Measurements from ENCODE around the gene PSMC3IP. TPM values are rescaled to one million over a fixed set of nuclear protein-coding genes. Genes with fewer than 3 reads are reported as not detected.

PSMC3IP gene
- total and polyA plus RNA-seq, 4 donors: 0.58 to 3.0 (median 1.1) TPM

- no peak for TF ChIP-seq HNF4A (conservative IDR thresholded peaks at IDR 0.05)
- TF ChIP-seq, protein P1, sequence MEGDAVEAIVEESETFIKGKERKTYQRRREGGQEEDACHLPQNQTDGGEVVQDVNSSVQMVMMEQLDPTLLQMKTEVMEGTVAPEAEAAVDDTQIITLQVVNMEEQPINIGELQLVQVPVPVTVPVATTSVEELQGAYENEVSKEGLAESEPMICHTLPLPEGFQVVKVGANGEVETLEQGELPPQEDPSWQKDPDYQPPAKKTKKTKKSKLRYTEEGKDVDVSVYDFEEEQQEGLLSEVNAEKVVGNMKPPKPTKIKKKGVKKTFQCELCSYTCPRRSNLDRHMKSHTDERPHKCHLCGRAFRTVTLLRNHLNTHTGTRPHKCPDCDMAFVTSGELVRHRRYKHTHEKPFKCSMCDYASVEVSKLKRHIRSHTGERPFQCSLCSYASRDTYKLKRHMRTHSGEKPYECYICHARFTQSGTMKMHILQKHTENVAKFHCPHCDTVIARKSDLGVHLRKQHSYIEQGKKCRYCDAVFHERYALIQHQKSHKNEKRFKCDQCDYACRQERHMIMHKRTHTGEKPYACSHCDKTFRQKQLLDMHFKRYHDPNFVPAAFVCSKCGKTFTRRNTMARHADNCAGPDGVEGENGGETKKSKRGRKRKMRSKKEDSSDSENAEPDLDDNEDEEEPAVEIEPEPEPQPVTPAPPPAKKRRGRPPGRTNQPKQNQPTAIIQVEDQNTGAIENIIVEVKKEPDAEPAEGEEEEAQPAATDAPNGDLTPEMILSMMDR (IDR thresholded peaks at IDR 0.05; ENCODE audit: low read depth, low read length, missing input control): no peak
- TF ChIP-seq RAD21 (IDR thresholded peaks at IDR 0.05): no peak
- TF ChIP-seq FOXA2 (IDR thresholded peaks at IDR 0.05): no peak
- TF ChIP-seq EGR1 (IDR thresholded peaks at IDR 0.05; ENCODE audit: low read depth in 2 of 2): no peak
- no peak for TF ChIP-seq RXRA (IDR thresholded peaks at IDR 0.05)
- TF ChIP-seq SP1 (IDR thresholded peaks at IDR 0.05): no peak
- TF ChIP-seq, protein P2, sequence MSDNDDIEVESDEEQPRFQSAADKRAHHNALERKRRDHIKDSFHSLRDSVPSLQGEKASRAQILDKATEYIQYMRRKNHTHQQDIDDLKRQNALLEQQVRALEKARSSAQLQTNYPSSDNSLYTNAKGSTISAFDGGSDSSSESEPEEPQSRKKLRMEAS (IDR thresholded peaks at IDR 0.05): no peak
- no peak for TF ChIP-seq TAF1 (conservative IDR thresholded peaks at IDR 0.05)
- TF ChIP-seq, protein P3, sequence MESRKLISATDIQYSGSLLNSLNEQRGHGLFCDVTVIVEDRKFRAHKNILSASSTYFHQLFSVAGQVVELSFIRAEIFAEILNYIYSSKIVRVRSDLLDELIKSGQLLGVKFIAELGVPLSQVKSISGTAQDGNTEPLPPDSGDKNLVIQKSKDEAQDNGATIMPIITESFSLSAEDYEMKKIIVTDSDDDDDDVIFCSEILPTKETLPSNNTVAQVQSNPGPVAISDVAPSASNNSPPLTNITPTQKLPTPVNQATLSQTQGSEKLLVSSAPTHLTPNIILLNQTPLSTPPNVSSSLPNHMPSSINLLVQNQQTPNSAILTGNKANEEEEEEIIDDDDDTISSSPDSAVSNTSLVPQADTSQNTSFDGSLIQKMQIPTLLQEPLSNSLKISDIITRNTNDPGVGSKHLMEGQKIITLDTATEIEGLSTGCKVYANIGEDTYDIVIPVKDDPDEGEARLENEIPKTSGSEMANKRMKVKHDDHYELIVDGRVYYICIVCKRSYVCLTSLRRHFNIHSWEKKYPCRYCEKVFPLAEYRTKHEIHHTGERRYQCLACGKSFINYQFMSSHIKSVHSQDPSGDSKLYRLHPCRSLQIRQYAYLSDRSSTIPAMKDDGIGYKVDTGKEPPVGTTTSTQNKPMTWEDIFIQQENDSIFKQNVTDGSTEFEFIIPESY (IDR thresholded peaks at IDR 0.05): no peak
- no peaks in the 10 kb centered on the region for H3K27me3 ChIP-seq (ENCODE audit: control insufficient read depth in 4 of 4, insufficient read depth in 4 of 4, low read length in 3 of 4)
- H3K9me3 ChIP-seq (ENCODE audit: control insufficient read depth in 4 of 4, low read length in 3 of 4): no peaks in the 10 kb centered on the region
- DNase-seq (ENCODE audit: low spot score): no peak
- H3K36me3 ChIP-seq (ENCODE audit: control insufficient read depth in 4 of 4, insufficient read depth in 3 of 4, low read depth in 1 of 4, low read length in 3 of 4): no peaks in the 10 kb centered on the region
- peaks cover 18 to 45% (median 34%) of the 10 kb centered on the region in 4 donors for H3K4me1 ChIP-seq (ENCODE audit: control insufficient read depth in 4 of 4, insufficient read depth in 4 of 4, low read length in 3 of 4)
- no peak overlapping the region for H3K9ac ChIP-seq (ENCODE audit: low read depth in 1 of 2, low read length in 2 of 2)
- 30% methylated on average over 3 of the region's 3 CpGs for WGBS
- no peak overlapping the region for H3K4me3 ChIP-seq (ENCODE audit: low read depth in 1 of 3, low read length in 3 of 3)
- peak overlapping the region in 1 of 2 donors; percentile 38 for H3K27ac ChIP-seq (ENCODE audit: low read depth in 1 of 2, low read length in 2 of 2)
These were observed 48.5 kb downstream of the PSMC3IP start for GRCh38 chr17:42529061-42529460.

GRCh38 chr17:42527932-42528331 lies 49.6 kb downstream of the PSMC3IP start:
- Histone ChIP-seq H3K4me3 (ENCODE audit: low read depth in 1 of 3, low read length in 3 of 3) (no peak overlapping the region), H3K9me3 (ENCODE audit: control insufficient read depth in 4 of 4, low read length in 3 of 4) (no peaks in the 10 kb centered on the region), H3K9ac (ENCODE audit: low read depth in 1 of 2, low read length in 2 of 2) (no peak overlapping the region), H3K4me1 (ENCODE audit: control insufficient read depth in 4 of 4, insufficient read depth in 4 of 4, low read length in 3 of 4) (peaks cover 18 to 45% (median 35%) of the 10 kb centered on the region in 4 donors), H3K36me3 (ENCODE audit: control insufficient read depth in 4 of 4, insufficient read depth in 3 of 4, low read depth in 1 of 4, low read length in 3 of 4) (no peaks in the 10 kb centered on the region), H3K27me3 (ENCODE audit: control insufficient read depth in 4 of 4, insufficient read depth in 4 of 4, low read length in 3 of 4) (no peaks in the 10 kb centered on the region), H3K27ac (ENCODE audit: low read depth in 1 of 2, low read length in 2 of 2) (peak overlapping the region; percentile 9 to 15)
- 69% methylated on average over 6 of the region's 6 CpGs for WGBS
- no peak for DNase-seq (ENCODE audit: low spot score)
- TF ChIP-seq HNF4A (conservative IDR thresholded peaks at IDR 0.05) (peak in 1 of 2 donors; percentile 22), EGR1 (IDR thresholded peaks at IDR 0.05; ENCODE audit: low read depth in 2 of 2) (no peak)

GRCh38 chr17:42526031-42526444 lies 51.5 kb downstream of the PSMC3IP start:
- Histone ChIP-seq H3K27ac (ENCODE audit: low read depth in 1 of 2, low read length in 2 of 2) (peak overlapping the region in 1 of 2 donors; percentile 8), H3K4me3 (ENCODE audit: low read depth in 1 of 3, low read length in 3 of 3) (no peak overlapping the region), H3K9me3 (ENCODE audit: control insufficient read depth in 4 of 4, low read length in 3 of 4) (no peaks in the 10 kb centered on the region), H3K9ac (ENCODE audit: low read depth in 1 of 2, low read length in 2 of 2) (no peak overlapping the region), H3K4me1 (ENCODE audit: control insufficient read depth in 4 of 4, insufficient read depth in 4 of 4, low read length in 3 of 4) (peaks cover 21 to 51% (median 35%) of the 10 kb centered on the region in 4 donors), H3K27me3 (ENCODE audit: control insufficient read depth in 4 of 4, insufficient read depth in 4 of 4, low read length in 3 of 4) (no peaks in the 10 kb centered on the region), H3K36me3 (ENCODE audit: control insufficient read depth in 4 of 4, insufficient read depth in 3 of 4, low read depth in 1 of 4, low read length in 3 of 4) (peaks cover 0 to 3% (median 0%) of the 10 kb centered on the region in 4 donors)
- 75% methylated on average over 6 of the region's 6 CpGs for WGBS
- no peak for DNase-seq (ENCODE audit: low spot score)
- TF ChIP-seq RXRA (IDR thresholded peaks at IDR 0.05) (peak in 1 of 2 donors; percentile 12), YY1 (IDR thresholded peaks at IDR 0.05) (no peak), NR2F2 (IDR thresholded peaks at IDR 0.05) (no peak), EGR1 (IDR thresholded peaks at IDR 0.05; ENCODE audit: low read depth in 2 of 2) (no peak)
